Cerebellar cortex (tissue), 1 donor: ENCODE measurements around the gene SLC3A2.
"Not testable (repeated sequence)": the region's sequence is repeated elsewhere in the genome, so short reads cannot be mapped to it uniquely, and the experiment has no call there.

Source experiments
- DNase-seq: peaks from one replicate; pipeline ENCODE4 v3.0.0-alpha.2; 2015; ENCODE audit warnings: low spot score

Gene SLC3A2

DNA sequence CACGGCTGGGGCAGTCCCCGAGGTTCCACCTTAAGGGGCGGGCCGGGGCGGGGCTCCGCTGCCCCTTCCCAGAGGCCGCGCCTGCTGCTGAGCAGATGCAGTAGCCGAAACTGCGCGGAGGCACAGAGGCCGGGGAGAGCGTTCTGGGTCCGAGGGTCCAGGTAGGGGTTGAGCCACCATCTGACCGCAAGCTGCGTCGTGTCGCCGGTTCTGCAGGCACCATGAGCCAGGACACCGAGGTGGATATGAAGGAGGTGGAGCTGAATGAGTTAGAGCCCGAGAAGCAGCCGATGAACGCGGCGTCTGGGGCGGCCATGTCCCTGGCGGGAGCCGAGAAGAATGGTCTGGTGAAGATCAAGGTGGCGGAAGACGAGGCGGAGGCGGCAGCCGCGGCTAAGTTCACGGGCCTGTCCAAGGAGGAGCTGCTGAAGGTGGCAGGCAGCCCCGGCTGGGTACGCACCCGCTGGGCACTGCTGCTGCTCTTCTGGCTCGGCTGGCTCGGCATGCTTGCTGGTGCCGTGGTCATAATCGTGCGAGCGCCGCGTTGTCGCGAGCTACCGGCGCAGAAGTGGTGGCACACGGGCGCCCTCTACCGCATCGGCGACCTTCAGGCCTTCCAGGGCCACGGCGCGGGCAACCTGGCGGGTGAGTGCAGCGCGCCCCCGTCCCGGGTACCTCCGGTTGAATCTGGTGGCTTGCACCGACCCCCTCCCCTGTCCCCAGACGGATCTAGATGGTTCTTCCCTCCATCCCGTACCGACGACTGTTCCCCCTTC lies at the start of gene SLC3A2:
TSS of gene SLC3A2 (plus strand) at position 94 of the 776 bp plus-strand sequence. CDS start at position 222, 128 bp downstream.
- DNase-seq: peak; percentile 85

DNA sequence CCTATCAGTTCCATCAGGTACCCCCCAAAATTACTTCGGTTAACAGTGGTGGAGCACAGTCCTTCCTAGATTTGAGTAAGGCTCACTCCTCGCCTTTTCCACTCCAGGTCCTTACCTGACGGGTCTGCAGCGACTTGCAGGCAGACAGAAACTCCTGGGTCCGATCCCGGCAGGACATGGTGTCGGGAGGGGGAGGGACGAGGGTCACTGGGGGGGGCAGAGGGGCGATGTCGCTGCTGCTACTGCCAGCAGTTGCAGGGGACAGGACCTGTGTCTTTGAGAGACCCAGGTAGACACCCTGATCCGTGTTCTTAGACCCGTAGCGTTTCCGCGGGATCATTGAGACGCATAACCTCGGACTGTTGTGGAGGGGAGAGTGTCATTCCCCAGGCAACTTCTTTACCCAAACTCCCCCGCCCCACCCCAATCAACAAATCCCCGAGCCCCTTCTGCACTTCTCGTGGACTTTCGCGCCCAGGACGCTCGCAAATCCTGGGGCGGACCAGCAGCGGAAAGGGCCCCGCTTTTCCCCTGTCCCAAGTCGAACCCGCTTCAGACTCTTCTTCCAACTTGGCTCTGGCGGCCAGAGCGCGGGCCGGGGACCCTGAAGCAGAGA lies 49.7 kb upstream of the SLC3A2 start:
- no peak for DNase-seq

DNA sequence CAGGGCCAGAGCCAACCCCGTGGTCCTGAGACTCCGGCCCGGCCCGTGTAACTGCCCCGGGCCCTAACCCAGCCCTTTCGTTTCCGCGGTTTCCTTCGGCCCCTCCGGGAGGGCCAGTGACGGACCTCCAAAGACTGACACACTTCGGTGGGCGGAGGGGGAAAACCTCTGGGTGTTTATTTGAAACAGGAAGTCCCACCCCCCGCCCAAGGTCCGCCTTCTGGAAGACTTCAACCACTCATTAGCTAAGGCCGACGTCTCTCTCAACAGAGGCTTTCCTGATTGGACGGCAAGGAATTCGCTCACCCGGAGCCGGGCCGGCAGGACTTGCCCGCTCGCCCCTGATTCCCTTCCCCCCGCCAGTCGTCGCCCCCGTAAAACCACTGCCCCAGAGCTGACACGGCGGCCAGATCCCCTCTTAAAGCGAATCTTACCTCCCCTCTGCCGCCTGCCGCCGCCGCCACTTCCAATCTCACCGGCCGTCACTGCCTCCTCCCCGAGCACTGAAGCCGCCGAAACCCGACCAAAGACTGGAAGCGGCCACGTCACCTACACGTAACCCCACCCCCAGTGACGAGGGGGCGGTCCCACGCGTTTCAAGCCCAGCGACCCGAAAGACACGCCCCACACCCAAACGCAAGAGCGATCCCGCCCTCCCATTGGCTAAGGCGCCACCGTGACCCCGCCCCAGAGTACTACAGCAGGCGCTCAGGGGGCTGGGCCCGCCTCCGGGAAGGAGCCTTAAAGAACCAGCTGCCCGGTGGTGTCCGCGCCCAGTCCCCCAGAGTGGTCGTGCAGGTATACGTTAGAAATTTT lies 49.0 kb upstream of the SLC3A2 start, which contains the start of gene STX5:
TSS of gene STX5 (minus strand) at position 532 of the 816 bp plus-strand sequence. CDS start 808 bp downstream, outside the sequence.
- DNase-seq: peak; percentile 99

DNA sequence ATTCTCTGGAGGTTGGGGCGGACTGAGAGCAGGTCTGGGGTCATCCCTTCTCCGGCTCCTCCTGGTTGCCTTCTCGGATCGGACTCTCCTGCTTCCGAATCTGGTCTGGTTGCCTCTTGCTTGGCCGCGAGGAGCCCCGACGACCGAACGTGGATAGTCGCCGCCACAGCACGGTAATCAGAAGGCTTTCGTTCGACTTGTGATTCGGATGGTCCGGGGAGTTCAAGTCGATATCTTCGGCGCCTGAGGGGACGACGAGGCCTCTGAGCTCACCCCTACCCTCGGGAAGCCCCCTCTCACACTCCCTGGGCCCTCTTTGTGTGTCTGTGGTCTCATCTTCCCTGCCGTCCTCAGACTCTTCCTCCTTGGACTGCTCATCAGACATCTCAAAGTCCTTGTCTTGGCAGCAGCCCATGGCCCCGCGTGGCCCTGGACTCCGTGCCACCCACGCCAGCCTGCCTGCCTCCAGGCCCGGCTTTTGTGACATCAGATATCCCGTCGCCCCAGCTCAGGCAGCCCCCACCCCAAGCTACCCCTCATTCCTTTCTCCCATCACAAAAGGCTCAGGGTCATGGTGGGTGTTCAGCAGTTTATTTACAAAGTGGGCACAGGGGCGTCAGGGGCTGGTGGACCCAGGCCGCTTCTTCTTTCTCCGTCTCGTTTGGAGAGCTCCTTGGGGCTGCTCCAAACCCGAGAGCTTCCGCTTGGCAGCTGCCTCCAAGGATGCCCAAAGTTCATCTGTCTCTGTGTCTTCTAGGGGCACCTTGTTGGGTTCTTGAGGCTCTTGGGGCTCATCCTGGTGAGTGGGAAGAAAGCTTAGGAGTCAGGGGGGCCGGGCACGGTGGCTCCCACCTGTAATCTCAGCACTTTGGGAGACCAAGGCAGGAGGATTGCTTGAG lies 48.1 kb upstream of the SLC3A2 start, which contains the start of gene TEX54:
TSS of gene TEX54 (minus strand) at position 506 of the 899 bp plus-strand sequence.
- no peak for DNase-seq

DNA sequence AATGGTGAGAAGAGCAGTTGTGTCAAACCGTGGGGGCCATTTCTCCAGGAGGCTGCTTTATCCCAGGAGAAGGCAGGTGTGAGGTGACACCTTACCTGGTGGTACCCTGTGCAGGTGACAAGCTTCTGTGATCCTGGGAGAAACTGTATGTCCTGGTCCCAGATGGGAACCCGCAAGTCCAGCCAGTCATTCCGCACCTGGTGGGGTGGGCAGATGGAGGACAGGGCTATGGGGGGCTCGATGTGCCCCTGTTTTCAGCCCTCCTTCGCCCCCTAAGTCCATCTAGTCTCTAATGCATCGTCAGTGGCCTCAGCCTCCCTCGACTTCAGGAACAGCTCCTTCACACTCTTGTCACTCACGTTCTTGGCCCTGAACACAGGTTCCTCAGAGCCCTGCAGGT lies 45.4 kb upstream of the SLC3A2 start:
- no peak for DNase-seq

DNA sequence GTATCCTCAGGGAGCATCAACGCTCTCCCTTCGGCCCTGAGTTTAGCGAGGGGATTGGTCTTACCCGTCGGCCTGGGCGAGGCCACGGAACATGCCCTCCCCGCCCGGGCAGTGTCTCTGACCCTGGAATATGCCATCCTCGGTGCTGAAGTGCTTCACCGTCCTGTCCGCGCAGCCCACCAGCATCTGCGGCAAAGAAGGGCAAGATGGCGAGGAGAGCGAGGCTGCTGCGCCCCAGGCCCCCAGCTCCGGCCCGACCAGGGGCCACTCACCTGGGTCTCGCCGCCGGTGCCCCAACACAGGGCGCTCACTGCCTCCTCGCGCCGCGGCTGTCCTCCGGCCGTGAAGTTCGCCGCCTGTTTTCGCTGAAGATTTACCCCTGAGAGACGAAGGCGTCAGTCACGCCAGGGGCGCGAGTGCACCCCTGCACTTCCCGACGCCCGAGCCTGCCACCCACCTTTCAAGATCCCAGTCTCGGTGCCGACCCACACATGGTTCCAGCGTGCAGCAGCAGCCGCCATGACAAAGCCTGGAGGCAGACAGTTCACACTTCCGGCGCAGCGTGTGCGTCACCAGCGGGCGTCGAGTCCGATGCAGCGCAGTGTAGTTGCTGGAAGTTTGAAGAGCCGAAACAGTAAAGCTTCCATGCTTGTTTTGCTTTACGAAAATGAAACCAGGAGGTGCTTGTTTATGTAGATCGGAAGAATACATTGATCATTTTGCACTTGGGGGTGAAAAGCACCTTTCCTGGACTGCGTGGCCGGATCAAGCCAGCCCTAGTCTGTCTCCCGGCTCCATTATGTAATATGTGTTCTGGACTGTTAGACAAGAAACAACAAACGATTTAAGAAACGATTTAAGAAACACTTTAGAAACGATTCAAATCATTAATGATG lies 41.4 kb upstream of the SLC3A2 start, which contains the start of gene WDR74:
TSS of gene WDR74 (minus strand) at position 541 of the 896 bp plus-strand sequence. CDS start at position 521, 20 bp downstream.
- peak; percentile 96 for DNase-seq

DNA sequence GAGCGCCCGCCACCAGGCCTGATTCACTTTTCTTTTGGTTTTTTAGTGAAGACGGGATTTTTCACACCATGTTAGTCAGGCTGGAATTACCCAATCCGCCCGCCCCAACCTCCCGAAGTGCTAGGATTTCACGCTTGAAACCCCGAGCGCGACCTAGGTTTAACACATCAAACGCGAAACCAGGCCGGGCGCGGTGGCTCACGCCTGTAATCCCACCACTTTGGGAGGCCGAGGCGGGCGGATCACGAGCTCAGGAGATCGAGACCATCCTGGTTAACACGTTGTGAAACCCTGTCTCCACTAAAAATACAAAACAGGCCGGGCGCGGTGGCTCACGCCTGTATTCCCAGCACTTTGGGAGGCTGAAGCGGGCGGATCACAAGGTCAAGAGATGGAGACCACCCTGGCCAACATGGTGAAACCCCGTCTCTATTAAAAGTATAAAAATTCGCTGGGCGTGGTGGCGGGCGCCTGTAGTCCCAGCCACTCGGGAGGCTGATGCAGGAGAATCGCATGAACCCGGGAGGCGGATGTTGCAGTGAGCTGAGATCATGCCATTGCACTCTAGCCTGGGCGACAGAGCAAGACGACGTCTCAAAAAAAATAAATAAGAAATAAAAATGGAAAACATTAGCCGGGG lies 39.9 kb upstream of the SLC3A2 start:
- peak; percentile 91 for DNase-seq

DNA sequence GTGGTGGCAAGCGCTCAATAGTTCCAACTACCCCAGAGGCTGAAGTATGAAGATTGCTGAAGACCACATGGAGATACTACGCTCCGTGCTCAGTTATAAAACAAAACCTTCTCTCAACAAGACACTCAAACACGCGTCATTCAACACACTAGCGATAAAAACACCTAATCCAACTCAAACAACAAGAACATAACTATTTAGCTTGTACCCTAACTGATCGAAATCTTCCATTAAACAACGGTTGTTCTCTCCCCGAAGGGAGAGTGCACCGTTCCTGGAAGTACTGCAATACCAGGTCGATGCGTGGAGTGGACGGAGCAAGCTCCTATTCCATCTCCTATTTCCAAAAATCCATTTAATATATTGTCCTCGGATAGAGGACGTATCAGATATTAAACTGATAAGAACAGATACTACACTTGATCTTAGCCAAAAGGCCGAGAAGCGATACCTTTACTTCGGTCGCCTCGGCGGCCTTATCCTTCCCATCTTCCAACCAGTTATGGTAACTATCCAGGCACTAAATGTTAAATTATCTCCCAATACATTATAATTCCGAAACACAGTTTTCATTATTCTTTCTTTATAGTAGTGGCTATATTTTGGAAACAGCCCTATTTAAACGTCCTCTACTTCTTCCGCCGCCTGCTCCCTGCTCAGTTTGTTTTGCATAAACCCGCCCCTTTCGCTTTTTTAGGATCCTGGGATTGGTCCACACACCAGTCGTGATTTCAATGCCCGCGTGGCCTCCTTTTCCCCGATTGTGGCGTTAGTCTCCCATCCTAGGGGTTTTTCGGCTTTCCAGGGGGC lies 39.1 kb upstream of the SLC3A2 start:
- DNase-seq: peak; percentile 100

DNA sequence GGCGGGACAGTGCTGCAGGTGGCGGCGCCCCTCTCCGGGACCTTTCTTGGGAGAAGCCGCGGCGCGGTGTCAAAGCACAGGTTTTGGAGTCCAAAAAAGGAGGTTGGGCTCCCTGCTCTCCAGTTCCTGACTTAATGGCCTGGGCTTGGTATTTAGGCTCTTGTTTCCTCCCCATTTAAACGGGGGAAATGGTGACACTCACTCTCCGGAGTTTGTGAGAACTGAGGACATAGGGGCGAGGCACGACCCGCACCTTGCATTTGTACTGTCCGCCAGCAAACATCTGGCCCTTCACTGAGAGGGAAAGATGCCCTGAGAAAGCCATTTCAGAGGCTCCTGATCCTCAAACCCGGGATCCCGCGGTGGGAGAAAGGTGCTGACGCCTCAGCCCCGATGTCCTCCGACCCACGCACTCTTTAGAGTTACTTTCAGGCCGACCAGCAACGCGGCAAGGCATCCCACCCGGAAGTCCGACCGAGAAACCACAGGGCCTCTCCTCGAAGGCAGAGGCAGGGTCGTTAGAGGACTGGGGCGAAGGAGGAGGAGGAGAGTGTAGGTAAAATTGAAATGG lies 38.4 kb upstream of the SLC3A2 start:
- no peak for DNase-seq

DNA sequence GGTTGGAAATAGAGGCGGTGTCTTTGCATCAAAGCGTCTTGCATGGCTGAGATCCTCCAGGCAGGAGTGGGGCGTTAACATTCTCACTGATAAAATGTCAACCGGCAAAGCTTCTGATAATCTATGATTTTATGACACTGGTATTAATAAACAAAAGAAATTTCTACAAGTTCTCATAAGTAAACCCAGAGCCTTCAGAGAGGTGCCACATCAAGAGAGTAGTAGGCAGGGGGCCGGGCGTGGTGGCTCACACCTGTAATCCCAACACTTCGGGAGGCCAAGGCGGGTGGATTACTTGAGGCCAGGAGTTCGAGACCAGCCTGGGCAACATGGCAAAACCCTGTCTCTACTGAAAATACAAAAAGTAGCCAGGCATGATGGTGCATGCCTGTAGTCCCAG lies 37.8 kb upstream of the SLC3A2 start:
- not testable (repeated sequence) for DNase-seq

DNA sequence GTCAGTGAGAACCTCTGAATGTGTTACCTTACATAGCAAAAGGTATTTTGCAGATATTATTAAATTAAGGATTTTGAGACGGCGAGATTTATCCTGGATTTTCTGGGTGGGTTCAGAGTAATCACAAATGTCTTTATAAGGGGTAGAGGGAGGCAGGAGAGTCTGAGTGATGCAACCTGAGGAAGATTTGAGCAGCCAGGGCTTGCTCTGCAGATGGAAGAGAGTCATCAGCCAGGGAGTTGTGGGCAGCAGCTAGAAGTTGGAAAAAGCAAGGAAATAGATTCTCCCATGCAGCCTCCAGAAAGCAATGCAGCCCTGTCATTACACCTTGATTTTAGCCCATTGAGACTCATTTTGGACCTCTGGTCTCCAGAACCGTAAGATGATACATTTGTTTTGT lies 37.2 kb upstream of the SLC3A2 start:
- no peak for DNase-seq

DNA sequence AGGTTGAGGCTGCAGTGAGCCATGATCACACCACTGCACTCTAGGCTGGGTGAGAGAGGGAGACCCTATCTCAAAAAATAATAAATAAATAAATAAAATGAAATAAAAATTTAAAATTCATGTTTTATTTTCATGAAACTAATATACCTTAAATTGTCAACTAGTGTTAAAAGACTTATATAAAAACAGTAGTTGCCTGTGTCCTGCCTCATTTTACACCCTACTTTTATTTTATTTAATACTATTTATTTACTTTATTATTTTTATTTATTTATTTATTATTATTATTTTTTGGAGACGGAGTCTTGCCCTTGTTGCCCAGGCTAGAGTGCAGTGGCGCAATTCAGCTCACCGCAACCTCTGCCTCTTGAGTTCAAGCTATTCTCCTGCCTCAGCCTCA lies 36.5 kb upstream of the SLC3A2 start:
- DNase-seq: no peak

DNA sequence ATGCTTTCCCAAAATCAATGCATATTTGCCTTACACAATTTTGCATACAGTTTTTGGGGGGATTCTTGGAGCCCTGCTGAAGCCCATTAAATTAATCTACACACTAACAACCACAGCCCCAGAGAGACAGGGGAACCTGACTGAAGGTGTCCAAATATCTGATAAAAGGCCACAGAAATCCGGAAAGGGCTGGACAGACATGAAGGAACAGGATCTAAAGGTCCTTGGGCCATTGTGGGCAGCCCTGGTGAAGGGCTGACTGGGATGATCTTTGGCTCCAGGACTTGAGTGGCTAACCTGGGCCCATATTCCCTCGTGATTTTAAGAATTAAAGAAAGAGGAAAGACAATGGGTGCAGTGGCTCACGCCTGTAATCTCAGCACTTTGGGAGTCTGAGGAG lies 34.5 kb upstream of the SLC3A2 start:
- no peak for DNase-seq

DNA sequence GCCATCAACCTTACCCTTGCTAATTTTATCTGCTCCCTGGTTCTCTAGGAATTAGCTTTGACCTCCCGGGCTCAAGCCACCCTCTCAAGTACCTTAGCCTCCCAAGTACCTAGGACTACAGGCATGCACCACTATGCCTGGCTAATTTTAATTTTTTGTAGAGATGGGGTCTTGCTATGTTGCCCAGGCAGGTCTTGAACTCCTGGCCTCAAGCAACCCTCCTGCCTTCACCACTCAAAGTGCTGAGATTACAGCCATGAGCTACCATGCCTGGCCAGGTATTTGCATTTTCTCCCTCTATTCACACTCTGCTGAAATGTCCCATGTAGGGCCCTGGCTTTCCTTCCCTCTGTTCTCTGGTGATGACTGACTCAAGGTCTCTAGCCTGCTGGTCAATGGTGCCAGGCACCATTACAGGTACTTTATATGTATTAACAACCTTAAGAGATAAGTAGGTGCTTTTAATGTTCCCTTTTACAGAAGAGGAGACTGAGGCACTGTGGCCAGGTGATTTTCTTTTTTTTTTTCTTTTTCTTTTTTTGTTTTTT lies 32.9 kb upstream of the SLC3A2 start:
- no peak for DNase-seq

DNA sequence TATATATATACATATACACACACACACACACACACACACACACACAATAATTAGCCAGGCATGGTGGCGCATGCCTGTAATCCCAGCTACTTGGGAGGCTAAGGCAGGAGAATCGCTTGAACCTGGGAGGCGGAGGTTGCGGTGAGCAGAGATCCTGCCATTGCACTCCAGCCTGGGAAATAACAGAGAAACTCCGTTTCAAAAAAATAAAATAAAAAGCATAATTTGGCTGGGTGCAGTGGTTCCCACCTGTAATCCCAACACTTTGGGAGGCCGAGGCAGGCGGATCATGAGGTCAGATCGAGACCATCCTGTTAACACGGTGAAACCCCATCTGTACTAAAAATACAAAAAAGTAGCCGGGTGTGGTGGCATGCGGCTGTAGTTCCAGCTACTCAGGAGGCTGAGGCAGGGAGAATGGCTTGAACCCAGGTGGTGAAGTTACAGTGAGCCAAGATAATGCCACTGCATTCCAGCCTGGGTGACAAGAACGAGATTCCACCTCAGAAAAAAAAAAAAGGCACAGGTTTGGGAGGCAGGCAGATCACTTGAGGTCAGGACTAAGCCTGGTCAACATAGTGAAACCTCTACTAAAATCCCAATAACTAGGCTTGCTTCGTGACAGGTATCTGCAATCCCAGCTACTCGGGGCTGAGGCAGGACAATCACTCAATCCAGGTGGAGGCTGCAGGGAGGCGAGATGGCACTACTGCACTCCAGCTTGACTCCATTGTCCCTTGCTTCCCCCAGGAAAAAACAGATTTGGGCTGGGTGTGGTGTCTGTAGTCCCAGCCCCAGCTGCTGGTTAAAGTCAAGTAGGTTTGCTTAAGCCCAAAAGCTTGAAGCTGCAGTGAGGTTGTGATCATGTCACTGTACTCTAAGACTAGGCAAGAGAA lies 29.5 kb upstream of the SLC3A2 start:
- peak; percentile 74 for DNase-seq

DNA sequence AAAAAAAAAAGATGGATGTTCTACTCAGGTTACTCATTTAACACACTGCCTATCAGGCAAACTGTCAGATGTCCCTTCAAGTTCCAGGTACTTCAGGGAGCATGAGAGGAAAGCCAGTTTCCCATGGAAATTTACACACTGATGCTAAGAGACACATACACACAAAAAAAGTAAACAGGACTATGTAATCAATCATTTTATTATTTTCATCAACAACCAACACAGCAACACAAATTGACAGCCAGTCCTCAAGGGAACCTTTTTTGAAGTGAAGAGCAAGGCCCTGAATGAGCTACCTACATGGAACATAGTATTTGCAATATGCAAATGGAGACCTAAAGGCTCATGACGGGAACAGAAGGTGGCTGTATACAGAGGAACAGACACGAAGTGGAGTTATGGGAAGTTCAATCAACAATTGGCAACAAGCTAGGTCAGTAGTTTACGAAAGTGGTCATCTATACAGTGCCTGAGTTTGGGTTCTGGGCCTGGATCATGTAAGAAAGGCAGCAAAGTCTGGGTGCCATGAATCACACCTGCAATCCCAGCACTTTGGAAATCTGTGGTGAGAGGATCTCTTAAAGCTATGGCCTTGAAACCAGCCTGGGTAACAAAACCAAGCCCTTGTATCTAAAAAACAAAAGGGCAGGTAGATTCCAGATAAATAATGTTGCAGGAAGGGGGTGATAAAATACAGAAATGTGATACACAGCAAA lies 28.7 kb upstream of the SLC3A2 start:
- DNase-seq: peak; percentile 50
